Epithelial cell of proximal tubule (primary cell): ENCODE measurements around the gene RYR2. TPM values are rescaled to one million over a fixed set of nuclear protein-coding genes. Genes with fewer than 3 reads are reported as not detected.

Experiments used
- DNase-seq: peaks from one replicate; pipeline ENCODE4 v3.0.0-alpha.2; 2011; ENCODE audit warnings: low read depth
- H3K4me3 ChIP-seq: 2 replicates; pipeline ENCODE4 v1.5.1; 2011; ENCODE audit warnings: low read depth, mild to moderate bottlenecking, low read length
- total RNA-seq: library from RNA; depleted of rRNA; stranded (reverse); fragments of >200 nt; gene quantifications from 2 replicates; pipeline ENCODE4 v1.2.3, GENCODE V29; 2015
- TF ChIP-seq, protein P1 (sequence below): conservative IDR thresholded peaks from 2 replicates; pipeline ENCODE4 v1.5.1; 2012; ENCODE audit warnings: low read depth, mild to moderate bottlenecking, low read length

RYR2 gene
- total RNA-seq, 1 donor from 2014 or later, result 0.63 TPM

DNA sequence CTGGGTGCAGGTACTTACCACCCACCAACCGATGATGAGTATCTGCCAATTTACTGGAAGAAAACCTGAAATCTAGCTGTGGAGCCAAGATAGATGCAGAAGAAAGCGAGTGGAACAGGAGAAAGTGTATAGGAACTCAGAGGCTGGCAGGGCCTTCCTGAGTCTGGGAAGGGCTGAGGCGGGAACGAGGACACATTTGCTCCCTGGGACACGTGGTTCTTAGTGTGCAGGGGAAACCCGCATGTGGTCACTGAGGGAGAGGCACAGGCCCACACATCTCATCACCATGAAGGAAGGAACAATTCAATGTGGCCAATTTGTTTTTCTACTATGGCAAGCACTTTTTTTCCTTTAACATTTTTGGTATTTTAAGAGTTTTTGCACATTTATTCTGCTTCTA lies 8.2 kb downstream of the RYR2 start:
- TF ChIP-seq, protein P1, sequence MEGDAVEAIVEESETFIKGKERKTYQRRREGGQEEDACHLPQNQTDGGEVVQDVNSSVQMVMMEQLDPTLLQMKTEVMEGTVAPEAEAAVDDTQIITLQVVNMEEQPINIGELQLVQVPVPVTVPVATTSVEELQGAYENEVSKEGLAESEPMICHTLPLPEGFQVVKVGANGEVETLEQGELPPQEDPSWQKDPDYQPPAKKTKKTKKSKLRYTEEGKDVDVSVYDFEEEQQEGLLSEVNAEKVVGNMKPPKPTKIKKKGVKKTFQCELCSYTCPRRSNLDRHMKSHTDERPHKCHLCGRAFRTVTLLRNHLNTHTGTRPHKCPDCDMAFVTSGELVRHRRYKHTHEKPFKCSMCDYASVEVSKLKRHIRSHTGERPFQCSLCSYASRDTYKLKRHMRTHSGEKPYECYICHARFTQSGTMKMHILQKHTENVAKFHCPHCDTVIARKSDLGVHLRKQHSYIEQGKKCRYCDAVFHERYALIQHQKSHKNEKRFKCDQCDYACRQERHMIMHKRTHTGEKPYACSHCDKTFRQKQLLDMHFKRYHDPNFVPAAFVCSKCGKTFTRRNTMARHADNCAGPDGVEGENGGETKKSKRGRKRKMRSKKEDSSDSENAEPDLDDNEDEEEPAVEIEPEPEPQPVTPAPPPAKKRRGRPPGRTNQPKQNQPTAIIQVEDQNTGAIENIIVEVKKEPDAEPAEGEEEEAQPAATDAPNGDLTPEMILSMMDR, result no peak
- DNase-seq, result no peak
- H3K4me3 ChIP-seq, result no peak overlapping the region

- no peak for DNase-seq
- TF ChIP-seq, protein P1, result no peak
- no peak overlapping the region for H3K4me3 ChIP-seq
These were observed 8.9 kb downstream of the RYR2 start for GRCh38 chr1:237050915-237051314.

- DNase-seq, result no peak
- no peak overlapping the region for H3K4me3 ChIP-seq
- TF ChIP-seq, protein P1, result no peak
These were observed 12.3 kb downstream of the RYR2 start for GRCh38 chr1:237054313-237054712.

DNA sequence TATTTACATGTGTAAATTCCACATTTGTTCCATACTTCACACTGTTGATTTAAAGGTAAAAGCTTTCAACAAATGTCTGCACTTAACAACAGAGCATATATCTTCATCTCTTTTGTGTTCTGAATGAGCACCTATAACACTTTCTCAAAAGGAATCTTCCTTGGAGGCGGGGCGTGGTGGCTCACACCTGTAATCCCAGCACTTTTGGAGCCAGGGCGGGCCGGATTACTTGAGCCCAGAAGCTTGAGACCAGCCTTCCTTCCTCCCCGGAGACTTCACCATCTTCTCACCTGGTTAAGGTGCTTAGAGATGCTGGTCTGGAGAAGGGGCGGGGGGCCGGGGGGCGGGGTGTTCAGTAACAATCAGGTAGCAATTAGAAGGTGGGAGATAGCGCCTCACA lies 16.5 kb downstream of the RYR2 start:
- no peak for DNase-seq
- H3K4me3 ChIP-seq, result no peak overlapping the region
- TF ChIP-seq, protein P1, result no peak

DNA sequence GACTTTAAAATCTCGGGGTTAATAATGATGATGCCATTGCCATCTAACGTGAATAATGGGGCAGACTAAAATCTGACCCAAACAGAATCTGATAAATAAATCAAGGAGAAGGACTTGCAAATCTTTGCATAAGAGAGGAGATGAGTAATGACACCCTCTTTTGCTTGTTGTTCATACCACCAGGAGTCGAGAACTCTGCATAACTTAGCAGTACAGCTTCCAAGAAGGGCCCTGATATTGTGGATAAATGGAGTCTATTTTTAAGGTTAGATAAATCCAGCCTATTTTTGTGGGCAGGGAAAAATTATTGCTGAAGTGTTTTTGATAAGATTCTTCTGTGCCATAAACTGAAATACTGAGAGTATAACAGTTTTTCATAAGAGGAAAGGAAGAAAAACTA lies 17.3 kb downstream of the RYR2 start:
- H3K4me3 ChIP-seq, result no peak overlapping the region
- DNase-seq, result no peak
- TF ChIP-seq, protein P1, result no peak

GRCh38 chr1:237062976-237063375 lies 21.0 kb downstream of the RYR2 start:
- TF ChIP-seq, protein P1, result no peak
- no peak for DNase-seq

GRCh38 chr1:237065903-237066302 lies 23.9 kb downstream of the RYR2 start:
- TF ChIP-seq, protein P1, result no peak
- no peak for DNase-seq
- H3K4me3 ChIP-seq, result no peak overlapping the region

More at GRCh38 chr1:237062976-237063375, 21.0 kb downstream of the RYR2 start:
- H3K4me3 ChIP-seq, result no peak overlapping the region
